Endothelial cell of umbilical vein (primary cell): ENCODE measurements around the gene GGNBP2. TPM values are rescaled to one million over a fixed set of nuclear protein-coding genes. Genes with fewer than 3 reads are reported as not detected.

Source experiments
- BruUV-seq: library from RNA; stranded (reverse); fragments of 400-500 nt; replicated peaks from 2 replicates; lab custom pipeline; 2021; lab: Mats Ljungman, UMichigan
- CTCF ChIA-PET: fragments of 300-600, 350-600 bp; sonication (Branson Sonifier 250); formaldehyde crosslinking; loops from one replicate; lab custom pipeline; 2021; ENCODE audit warnings: antibody characterized with exemption, inconsistent platforms; lab: Charles Lee
- POLR2A ChIA-PET: fragments of 300-600, 350-600 bp; sonication (Branson Sonifier 250); formaldehyde crosslinking; loops from one replicate; lab custom pipeline; 2021; ENCODE audit warnings: antibody characterized with exemption, inconsistent platforms; lab: Charles Lee
- DNase-seq: peaks from one replicate; pipeline ENCODE4 v3.0.0-alpha.2; 2011; ENCODE audit warnings: low read depth, low spot score
- FAIRE-seq: peaks from 2 replicates; lab custom pipeline; 2011; peaks lifted over from hg19 to GRCh38; lab: Jason Lieb, UNC
- H2AFZ ChIP-seq: 2 replicates; pipeline ENCODE4 v1.6.0; 2012; ENCODE audit warnings: low read depth, low read length, control low read depth, inconsistent platforms
- H3K27ac ChIP-seq: 2 replicates; pipeline ENCODE4 v1.5.1; 2011; ENCODE audit warnings: low read depth, mild to moderate bottlenecking, control low read depth, low read length, moderate library complexity; ENCODE audit not compliant: insufficient read depth
- H3K27me3 ChIP-seq, 2 experiments: 2 replicates each; pipeline versions ENCODE4 v1.6.0 to v1.6.1; 2011; ENCODE audit warnings: low read length in 2 of 2, mixed read lengths in 1 of 2; ENCODE audit not compliant: control insufficient read depth in 2 of 2, insufficient read depth in 2 of 2
- H3K36me3 ChIP-seq, 2 experiments: 2 replicates in 1 of 2; 3 replicates in 1 of 2; pipeline ENCODE4 v1.5.1; 2011; ENCODE audit warnings: low read length in 2 of 2, mild to moderate bottlenecking in 1 of 2, moderate library complexity in 1 of 2; ENCODE audit not compliant: control insufficient read depth in 2 of 2, insufficient read depth in 2 of 2; ENCODE audit errors: extremely low read depth in 1 of 2
- H3K4me1 ChIP-seq: 3 replicates; pipeline ENCODE4 v1.5.1; 2011; ENCODE audit warnings: mild to moderate bottlenecking, low read length; ENCODE audit not compliant: control insufficient read depth, insufficient read depth; ENCODE audit errors: extremely low read depth
- H3K4me2 ChIP-seq: 2 replicates; pipeline ENCODE4 v1.6.1; 2011; ENCODE audit warnings: low read length, control low read depth, mixed read lengths; ENCODE audit not compliant: insufficient read depth
- H3K4me3 ChIP-seq, 3 experiments: fragments of 200-600 bp in 1 of 3; sonication (generic), shearing (Covaris generic) in 1 of 3; replicated peaks in 1 of 3; 2 replicates each; pipeline ENCODE4 v1.5.1; 2011 to 2016; ENCODE audit warnings: control low read depth in 3 of 3, low read length in 3 of 3, mild to moderate bottlenecking in 2 of 3, inconsistent platforms in 1 of 3, low read depth in 1 of 3, moderate library complexity in 1 of 3; ENCODE audit not compliant: insufficient read depth in 1 of 3
- H3K79me2 ChIP-seq: 2 replicates; pipeline ENCODE4 v1.6.0; 2012; ENCODE audit warnings: low read length, inconsistent platforms; ENCODE audit not compliant: control insufficient read depth, insufficient read depth
- H3K9ac ChIP-seq: replicated peaks from 2 replicates; pipeline ENCODE3; 2011; ENCODE audit warnings: low read length, control low read depth; ENCODE audit not compliant: insufficient read depth; ENCODE audit errors: extremely low read depth
- H3K9me1 ChIP-seq: replicated peaks from 3 replicates; pipeline ENCODE4 v1.6.0; 2011; ENCODE audit warnings: mild to moderate bottlenecking, low read length; ENCODE audit not compliant: control insufficient read depth, insufficient read depth; ENCODE audit errors: extremely low read depth
- H3K9me3 ChIP-seq: replicated peaks from 2 replicates; pipeline ENCODE4 v1.5.1; 2012; ENCODE audit warnings: low read length, inconsistent platforms; ENCODE audit not compliant: control insufficient read depth, insufficient read depth
- H4K20me1 ChIP-seq: replicated peaks from 2 replicates; pipeline ENCODE3; 2011; ENCODE audit warnings: mild to moderate bottlenecking, low read length; ENCODE audit not compliant: control insufficient read depth, insufficient read depth; ENCODE audit errors: extremely low read depth
- EZH2 ChIP-seq: IDR thresholded peaks from 2 replicates; pipeline ENCODE4 v1.6.1; 2012; ENCODE audit warnings: borderline replicate concordance, low read depth, mild to moderate bottlenecking, moderate library complexity, low read length, inconsistent platforms; ENCODE audit not compliant: severe bottlenecking
- FOS ChIP-seq: IDR thresholded peaks from 2 replicates; pipeline ENCODE4 v1.6.1; 2011; ENCODE audit warnings: mild to moderate bottlenecking, low read length, moderate library complexity, borderline replicate concordance; ENCODE audit not compliant: insufficient read depth
- GATA2 ChIP-seq: IDR thresholded peaks from 2 replicates; pipeline ENCODE4 v1.7.0; 2011; ENCODE audit warnings: low read depth, mild to moderate bottlenecking, moderate library complexity, mixed read lengths, low read length; ENCODE audit not compliant: insufficient read length, insufficient read depth
- JUN ChIP-seq: IDR thresholded peaks from 2 replicates; pipeline ENCODE4 v1.6.1; 2011; ENCODE audit warnings: borderline replicate concordance, low read depth; ENCODE audit not compliant: insufficient read length, insufficient read depth
- MYC ChIP-seq: IDR thresholded peaks from one replicate; pipeline ENCODE4 v1.6.1; 2011; ENCODE audit warnings: mild to moderate bottlenecking, low read depth, low read length
- POLR2A ChIP-seq: IDR thresholded peaks from 2 replicates; pipeline ENCODE4 v1.6.1; 2012; ENCODE audit warnings: low read depth, mild to moderate bottlenecking, control low read depth, low read length
- POLR2AphosphoS5 ChIP-seq: IDR thresholded peaks from 2 replicates; pipeline ENCODE4 v1.6.1; 2012; ENCODE audit warnings: low read depth, mild to moderate bottlenecking, control low read depth, low read length, moderate library complexity; ENCODE audit not compliant: insufficient read depth
- dilution Hi-C: fragments of 300-500 bp; cut with MboI; formaldehyde crosslinking; loops from one replicate; pipeline ENCODE4 v1.15.0; 2019; ENCODE audit warnings: low sequenced_read_pairs; ENCODE audit not compliant: extremely low pct_ligation_motif_present
- intact Hi-C: fragments of 100-400 bp; cut with micrococcal nuclease; formaldehyde crosslinking; loops from one replicate; pipeline ENCODE4 v1.10.0; 2022
- polyA plus RNA-seq, 4 experiments: library from polyadenylated mRNA; depleted of rRNA in 3 of 4; stranded (reverse) in 3 of 4; unstranded in 1 of 4; fragments of >200 nt; gene quantifications; 2 replicates each; pipeline versions ENCODE4 v1.2.1 to v1.2.3, GENCODE V29; 2011 to 2012; ENCODE audit warnings: missing spikeins in 1 of 4
- total RNA-seq: library from RNA; stranded (reverse); gene quantifications from 2 replicates; pipeline ENCODE4 v1.2.3, GENCODE V29; 2021
- TF ChIP-seq, protein P1 (sequence below): IDR thresholded peaks from 2 replicates; pipeline ENCODE4 v1.6.1; 2011; ENCODE audit not compliant: insufficient read depth, insufficient read length
- TF ChIP-seq, protein P2 (sequence below), 2 donors: IDR thresholded peaks; 1 replicate in 1 of 2; 2 replicates in 1 of 2; pipeline ENCODE4 v1.5.1; 2011; ENCODE audit warnings: low read length in 2 of 2, mild to moderate bottlenecking in 2 of 2, moderate library complexity in 2 of 2, control low read depth in 1 of 2, inconsistent platforms in 1 of 2, low read depth in 1 of 2; ENCODE audit not compliant: insufficient read depth in 1 of 2; ENCODE audit errors: extremely low read depth in 1 of 2

GGNBP2 gene
- total and polyA plus RNA-seq, 2 donors (not counting 3 experiments of a cell fraction or from before 2014, with no cell fraction given) = 52.6 to 77.6 TPM

DNA sequence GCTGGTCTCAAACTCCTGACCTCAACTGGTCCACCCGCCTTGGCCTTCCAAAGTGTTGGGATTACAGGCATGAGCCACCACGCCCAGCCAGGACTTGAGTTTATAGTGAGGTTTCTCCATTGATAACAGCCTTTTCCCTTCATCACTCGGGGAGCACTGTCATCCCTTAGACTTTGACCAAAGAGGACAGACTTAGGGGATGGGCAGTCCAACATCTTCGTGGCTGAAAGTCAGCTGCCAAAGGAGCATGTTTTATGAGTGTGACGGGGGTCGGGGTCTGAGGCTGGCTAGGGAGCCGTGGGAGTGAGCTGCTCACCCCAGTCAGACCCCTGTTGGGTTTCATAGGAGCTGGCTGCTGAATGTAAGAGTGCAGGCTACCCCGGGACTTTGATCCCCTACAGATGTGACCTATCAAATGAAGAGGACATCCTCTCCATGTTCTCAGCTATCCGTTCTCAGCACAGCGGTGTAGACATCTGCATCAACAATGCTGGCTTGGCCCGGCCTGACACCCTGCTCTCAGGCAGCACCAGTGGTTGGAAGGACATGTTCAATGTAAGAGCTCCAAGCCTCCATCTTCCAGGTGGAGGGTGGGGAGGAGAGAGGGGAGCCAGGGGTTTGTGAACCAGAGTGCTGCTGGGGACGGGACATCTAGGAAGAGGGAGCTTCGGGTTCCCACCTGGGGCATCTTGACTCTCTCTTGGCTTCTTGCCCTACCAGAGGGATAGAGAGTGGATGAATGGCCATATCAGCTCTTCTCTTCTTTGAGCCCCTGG is 50.1 kb downstream of the GGNBP2 start:
- Histone ChIP-seq H3K4me1 (peaks cover 7% of the 10 kb centered on the region), H3K79me2 (no peaks in the 10 kb centered on the region), H3K9ac (no peak overlapping the region), H3K27ac (no peak overlapping the region), H4K20me1 (no peaks in the 10 kb centered on the region), H3K4me2 (no peak overlapping the region), H2AFZ (no peak overlapping the region), H3K9me1 (no peaks in the 10 kb centered on the region), H3K27me3 (no peaks in the 10 kb centered on the region), H3K36me3 (no peaks in the 10 kb centered on the region), H3K9me3 (no peaks in the 10 kb centered on the region), H3K4me3 (no peak overlapping the region)
- FAIRE-seq (no peak), DNase-seq (no peak)
- BruUV-seq = no TSS peak
- dilution Hi-C loops (no loop called here), intact Hi-C loops (no loop called here)
- TF ChIP-seq POLR2A (no peak), EZH2 (no peak), FOS (no peak), GATA2 (no peak), MYC (no peak), POLR2AphosphoS5 (no peak), JUN (no peak)
- TF ChIP-seq, protein P1, sequence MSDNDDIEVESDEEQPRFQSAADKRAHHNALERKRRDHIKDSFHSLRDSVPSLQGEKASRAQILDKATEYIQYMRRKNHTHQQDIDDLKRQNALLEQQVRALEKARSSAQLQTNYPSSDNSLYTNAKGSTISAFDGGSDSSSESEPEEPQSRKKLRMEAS = no peak
- TF ChIP-seq, protein P2, sequence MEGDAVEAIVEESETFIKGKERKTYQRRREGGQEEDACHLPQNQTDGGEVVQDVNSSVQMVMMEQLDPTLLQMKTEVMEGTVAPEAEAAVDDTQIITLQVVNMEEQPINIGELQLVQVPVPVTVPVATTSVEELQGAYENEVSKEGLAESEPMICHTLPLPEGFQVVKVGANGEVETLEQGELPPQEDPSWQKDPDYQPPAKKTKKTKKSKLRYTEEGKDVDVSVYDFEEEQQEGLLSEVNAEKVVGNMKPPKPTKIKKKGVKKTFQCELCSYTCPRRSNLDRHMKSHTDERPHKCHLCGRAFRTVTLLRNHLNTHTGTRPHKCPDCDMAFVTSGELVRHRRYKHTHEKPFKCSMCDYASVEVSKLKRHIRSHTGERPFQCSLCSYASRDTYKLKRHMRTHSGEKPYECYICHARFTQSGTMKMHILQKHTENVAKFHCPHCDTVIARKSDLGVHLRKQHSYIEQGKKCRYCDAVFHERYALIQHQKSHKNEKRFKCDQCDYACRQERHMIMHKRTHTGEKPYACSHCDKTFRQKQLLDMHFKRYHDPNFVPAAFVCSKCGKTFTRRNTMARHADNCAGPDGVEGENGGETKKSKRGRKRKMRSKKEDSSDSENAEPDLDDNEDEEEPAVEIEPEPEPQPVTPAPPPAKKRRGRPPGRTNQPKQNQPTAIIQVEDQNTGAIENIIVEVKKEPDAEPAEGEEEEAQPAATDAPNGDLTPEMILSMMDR (IDR thresholded peaks at IDR 0.05; ENCODE audit: extremely low read depth in 1 of 2, insufficient read depth in 1 of 2, low read depth in 1 of 2, low read length in 2 of 2) = no peak
- CTCF ChIA-PET = interaction anchor here (0.7 to 1.2 kb wide), 3 partner anchors 645 to 816 kb away, joined by 3 read pairs; no protein-coding TSS in a partner anchor
- POLR2A ChIA-PET = no interaction called here
